GM18867 (cell line): ENCODE data around the gene KCNE4.
A peak's percentile ranks its signal among the peaks of the same experiment; 100 is the strongest.
"Not testable (repeated sequence)": the region's sequence is repeated elsewhere in the genome, so short reads cannot be mapped to it uniquely, and the experiment has no call there.

ENCODE experiments used
- ATAC-seq: cut with Tn5 transposase; IDR thresholded peaks from one replicate; pipeline ENCODE4 v1.9.1; 2021; ENCODE audit warnings: mild to moderate bottlenecking, moderate library complexity; ENCODE audit not compliant: unreplicated experiment

The KCNE4 gene

DNA sequence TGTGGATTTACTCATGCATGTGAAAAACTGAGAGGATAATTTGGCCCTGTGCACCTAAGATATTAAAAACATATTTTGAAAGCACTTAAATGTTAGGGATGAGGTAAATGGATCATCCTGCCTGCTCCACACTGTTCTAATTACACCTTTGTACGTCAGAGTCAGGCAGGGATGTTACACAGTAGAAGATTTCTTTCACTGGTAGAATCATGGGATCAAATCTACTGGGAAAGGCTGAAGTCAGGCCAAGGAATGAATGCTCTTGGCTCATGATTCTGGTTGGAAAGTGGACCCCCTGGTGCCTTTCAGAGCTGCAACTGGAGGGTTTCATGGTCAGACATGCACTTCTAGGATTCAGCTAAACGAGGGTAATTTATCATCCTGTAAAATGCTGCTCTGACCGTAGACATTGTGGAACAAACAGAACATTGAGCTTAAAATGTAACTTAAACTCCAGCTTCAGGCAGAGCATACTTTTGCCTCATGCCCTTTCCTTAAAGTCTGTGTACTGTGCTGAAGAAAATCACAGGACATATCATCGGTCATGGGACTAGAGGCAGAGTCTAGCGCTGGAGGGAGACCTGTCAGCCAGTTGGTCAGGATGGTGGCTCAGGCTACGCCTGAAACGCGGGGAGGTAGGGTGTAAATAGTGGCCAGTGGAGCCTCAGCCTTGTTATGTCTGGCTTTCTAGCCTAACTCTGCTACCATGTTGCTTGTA lies 4.9 kb downstream of the KCNE4 start:
- ATAC-seq: no peak

DNA sequence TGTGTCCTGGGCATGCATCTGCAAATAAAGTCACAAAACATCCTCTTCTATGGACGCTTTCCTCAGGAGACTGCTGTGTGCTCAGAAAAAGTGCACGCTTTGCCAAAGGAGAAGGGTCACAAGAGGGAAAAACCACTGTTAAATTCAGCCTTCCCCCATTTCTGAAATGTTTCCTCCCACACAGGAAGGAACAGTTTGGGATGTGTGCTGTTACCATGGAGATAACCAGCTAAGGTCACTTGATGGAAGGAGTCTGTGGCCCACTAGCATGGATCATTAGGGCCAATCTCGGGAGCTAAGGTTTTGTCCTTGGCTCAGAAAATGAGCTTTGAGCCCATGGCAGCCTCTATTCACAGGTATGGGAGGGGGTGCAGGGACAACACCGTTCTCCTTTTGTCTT lies 5.6 kb downstream of the KCNE4 start:
- no peak for ATAC-seq

DNA sequence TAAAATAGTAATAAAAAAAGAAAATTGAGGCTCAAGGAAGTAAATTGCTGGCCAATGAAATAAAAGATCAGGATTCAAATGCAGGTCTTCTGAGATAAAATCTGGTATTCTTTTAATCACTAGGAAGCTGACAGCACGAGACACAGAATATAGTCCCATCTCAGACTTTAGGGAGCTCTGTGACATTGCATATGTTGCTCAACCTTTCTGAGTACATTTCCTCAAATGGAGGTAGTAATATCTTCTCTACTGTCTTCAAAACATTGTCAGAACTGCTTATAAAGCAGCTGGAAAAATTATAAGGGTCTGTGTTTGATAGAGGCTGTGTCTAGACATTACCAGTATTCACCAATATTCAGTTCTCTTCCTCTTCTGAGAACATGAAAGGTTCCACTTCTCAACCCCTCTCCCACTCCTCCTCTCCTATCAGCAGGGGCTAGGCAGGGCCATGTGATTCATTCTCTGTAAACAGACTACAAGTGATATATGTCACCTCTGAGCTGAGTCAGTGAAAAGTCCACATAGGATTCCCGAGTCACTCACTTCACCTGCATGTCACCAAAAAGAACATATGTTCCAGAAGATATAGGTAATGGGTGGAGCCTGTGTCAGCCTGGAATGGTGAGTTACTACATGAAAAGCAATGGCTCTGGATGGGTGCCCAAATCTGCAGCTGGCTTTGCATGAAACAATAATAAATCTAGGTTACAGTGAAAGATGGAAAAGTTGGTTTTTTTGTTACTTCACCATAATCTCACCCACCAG lies 7.1 kb downstream of the KCNE4 start:
- ATAC-seq: no peak

DNA sequence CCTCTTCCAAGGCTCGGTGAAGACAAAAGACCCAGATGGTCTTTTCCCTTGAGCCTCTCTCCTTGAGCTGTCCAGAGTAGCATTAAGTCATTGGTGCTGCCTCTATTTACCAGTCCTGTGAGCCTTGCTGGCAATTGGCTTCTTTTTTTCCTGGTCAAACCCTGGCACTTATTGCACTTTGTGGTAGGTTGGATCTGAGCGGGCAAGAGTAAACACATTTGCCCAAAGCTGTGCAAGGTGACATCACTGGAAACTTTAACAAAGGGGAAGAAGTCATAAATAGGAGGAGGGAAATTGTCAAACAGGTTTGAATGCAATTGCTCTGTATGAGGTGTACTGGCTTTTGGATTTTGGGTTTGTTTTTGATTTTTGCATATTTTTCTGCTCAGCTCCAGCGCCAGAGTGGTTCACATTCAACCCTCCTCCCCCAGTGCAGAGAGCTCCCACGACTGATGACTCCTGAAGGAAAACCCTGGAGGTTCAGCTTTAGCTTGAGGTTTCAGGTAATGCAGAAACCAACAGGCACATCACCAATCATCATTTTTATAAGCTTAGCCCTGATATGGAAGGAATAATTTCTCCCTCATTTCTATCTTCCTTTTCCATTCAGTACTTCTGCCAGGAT lies 8.3 kb downstream of the KCNE4 start:
- ATAC-seq: no peak

DNA sequence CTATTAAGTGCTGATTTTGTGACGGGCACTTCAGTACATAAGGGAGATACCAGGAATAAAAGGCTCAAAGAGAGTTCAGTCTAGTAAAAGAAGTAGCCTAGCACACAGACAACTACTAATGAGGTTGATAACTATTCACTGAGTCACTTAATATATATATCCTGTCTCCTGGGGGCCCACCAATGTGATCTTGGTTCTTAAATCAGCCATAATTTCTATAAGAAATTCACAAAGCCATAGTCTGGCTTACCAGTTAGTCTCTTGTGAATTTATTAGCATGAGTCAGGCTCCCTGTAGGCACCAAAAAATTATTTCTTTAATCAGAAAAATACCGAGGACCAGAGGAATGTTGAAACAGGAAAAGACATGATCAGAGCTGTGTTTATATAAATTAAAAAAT lies 10.4 kb downstream of the KCNE4 start:
- no peak for ATAC-seq

DNA sequence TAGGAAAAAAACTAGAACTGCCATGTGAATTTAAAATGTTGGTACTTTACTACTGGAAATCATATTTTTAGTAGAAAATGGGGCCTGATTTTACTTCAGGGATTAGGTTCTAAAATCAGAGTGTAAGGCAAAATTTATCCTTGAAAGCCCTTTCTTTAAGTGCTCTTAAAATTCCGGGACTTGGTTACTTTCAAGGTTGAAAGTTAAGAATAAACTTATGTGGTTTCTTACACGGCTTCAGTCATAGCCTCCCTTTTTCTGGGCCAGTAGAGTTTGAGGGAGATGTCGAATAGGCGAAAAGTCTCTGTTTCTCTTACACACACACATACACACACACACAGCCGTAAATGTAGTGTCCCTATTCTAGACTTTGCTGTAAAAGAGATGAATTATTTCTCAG lies 13.1 kb downstream of the KCNE4 start:
- no peak for ATAC-seq

DNA sequence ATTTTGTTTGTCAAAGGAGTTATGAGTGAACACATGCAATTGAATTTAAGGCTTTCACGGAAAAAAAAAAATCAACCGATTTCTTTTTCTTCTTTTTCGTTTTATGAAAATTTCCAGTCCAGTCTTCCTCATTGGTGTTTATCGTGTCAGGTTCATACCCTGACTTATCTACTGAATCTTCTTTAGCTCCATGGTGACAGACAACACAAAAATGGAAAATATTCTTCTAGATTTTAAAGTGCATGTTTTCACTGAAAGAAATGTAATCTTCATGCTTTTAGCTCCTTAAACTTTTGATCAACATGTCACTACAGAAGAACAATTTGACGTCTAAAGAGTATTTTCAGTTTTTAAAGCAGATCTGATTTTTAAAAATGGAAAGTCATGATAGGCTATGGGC lies 14.7 kb downstream of the KCNE4 start:
- no peak for ATAC-seq

DNA sequence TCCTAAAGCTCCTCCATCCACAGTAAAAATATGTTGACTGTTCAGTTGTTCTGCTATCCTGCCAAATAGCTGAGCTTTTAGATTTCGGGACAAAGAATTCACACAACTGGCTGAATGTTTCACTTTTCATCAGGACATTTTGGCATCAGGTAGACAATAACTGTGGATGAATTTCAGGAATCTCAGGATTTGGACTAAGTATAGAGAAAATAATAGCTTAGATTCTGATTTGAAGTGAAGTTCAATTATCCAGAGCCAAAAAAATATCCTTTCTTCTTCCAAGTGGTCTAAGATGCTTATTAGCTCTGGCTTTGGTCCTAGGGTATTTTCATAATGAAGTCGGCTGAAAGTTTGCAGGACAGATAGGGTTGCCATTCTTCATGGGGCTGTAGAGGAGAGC lies 16.1 kb downstream of the KCNE4 start:
- ATAC-seq: no peak

DNA sequence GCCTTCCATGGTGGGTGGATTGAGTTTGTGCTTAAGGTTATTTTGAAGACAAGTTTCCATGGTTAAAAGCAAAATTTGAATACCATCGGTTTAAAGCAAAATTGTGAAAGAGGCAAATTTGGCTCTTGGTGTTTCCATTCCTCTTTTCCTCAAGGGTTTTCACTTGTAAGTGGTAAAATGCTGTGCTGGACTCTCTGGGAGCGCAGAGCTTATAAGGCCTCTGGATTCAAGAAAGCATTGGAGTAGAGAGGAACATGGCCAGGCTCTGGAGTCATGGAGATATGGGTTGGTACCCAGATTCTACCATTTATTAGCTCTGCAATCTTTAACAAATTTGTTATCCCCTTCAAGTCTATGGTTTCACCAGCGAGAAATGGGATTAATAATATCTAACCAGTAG lies 17.5 kb downstream of the KCNE4 start:
- no peak for ATAC-seq

DNA sequence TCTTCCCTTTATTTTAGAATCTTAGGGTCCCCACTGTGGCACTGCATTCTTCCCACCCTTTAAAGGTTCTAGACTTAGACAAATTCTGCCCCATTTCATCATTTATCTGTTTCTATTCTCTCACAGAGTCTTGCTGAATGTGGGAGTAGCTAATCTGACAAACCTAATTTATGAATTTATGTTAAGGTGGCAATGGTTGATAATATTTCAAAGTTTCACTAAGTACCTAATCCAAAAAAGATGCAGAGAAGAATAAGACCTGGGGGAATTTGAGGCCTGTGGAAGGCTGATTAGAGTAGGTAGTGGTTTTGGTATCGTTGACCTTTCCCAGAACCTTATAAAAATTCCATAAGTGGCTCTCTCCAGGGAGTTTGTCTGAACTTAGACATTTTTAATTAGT lies 18.0 kb downstream of the KCNE4 start:
- no peak for ATAC-seq

DNA sequence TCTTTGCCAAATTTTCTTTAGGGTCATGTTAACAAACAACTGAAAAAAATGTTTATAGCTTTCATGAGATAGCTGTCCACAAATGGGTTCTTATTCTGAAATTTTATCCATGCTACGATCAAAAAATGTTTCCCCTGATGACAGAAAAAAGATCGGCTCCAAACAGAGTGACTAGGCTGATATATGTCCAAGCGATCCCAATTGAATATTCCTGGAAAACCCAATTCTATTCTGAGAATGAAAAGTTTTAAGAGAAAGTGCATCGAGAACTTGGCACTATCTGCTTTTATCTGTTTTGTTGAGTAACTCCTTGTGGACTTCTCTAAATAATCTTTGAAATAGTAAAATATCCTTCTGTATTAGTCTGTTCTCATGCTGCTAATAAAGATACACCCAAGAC lies 19.1 kb downstream of the KCNE4 start:
- no peak for ATAC-seq

DNA sequence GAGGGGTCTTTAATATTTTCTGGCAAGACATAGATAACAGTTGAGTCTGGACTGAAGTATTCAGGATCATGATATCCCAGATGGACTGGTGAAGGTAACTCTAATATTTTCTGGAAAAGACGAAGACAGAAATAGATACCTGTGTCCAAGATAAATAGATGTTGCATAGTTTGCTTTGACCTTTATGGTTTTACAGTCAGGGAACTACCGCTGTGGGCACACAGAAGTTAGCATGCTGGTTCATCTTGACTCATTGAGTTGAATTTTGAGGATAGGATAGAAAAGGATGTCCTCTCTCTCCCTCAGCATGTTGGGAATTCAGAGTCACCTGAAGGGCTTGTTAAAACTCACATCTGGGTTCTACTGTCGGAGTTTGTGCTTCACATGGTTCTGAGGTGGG lies 20.8 kb downstream of the KCNE4 start:
- ATAC-seq: no peak

DNA sequence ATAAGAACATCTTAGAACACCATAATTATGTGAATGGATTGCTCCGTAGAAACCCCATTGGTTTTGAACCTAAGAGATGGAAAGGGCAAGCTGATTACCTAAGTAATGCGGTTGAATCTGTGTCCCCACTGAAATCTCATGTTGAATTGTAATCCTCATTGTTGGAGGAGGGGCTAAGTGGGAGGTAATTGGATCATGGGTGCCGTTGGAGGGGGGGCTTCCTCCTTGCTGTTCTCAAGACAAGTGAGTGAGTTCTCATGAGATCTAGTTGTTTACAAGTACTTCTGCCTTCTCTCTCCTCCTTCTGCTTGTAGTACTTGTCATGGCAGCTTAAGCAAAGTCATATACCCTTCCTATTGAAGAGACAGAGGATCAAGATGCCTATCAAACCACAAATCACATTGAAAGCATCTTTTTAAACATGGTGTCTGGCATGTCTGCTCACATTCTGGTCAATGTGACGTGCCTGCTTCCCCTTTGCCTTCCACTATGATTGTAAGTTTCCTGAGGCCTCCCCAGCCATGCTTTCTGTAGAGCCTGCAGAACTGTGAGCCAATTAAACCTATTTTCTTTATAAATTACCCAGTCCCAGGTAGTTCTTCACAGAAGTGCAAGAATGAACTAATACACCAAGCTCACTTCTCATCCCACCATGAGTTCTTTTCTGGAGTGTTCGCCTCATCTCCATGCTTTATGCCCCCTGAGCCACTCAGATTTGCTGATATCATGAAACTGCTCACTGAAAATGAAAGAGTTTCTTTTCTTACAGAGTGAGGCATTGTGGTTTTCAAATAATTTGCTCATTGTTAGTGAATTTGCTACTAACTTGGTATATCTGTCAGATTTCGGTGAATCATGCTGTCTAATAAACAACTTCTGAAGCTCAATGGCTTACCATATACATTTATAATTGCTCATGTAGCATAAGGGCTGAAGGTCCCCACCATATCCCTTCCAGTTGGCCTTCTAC lies 23.6 kb downstream of the KCNE4 start:
- ATAC-seq: peak; percentile 96

DNA sequence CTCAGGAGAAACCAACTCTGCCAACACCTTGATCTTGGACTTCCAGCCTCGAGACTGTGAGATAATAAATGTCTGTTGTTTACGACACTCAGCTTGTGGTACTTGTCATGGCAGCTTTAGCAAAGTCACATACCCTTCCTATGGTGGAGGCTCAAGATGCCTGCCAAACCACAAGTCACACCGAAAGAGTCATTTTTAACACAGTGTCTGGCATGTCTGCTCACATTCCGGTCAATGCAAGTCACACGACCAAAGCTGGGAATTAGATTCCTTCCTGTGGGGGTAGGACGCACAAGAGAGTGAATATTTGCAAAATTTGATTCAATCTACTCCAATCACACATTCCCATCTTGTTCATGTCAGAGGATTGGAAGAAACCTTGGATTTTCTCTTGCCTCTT lies 24.6 kb downstream of the KCNE4 start:
- no peak for ATAC-seq

DNA sequence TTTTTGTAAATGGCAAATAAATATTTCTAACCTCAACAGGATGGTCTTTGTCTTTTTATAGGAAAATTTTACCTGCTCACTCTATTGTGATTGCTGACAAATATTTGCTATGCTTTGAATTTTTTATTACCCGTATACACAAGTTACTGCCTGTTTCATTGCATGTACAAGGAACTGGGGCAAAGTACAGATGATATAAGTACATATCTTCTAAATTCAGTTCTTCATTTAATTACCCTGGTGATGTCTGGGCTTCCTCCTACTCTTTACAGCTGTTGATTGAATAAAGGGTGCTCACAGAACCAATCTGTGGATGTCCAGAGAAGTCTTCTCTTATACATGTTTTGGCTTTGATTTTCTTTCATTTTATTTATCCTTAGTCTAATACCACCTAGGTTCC lies 26.5 kb downstream of the KCNE4 start:
- no peak for ATAC-seq

DNA sequence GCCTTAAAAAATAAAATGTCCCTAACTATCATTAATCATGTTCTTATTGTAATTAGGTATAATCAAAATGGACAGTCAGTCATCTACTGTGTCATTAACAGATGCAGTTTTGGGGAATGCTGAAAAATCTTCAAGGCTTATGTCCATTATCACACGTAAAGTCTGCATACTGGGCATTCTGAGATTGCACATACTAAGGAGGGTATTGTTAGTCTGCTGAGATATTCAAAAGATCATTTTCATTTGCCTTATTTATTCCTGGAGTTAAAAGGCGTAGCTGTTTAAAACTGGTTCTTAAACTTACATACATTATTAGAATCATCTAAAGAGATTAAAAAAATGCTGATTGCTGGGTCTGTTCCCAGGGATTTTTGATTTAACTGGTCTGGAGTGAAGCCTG lies 27.4 kb downstream of the KCNE4 start:
- no peak for ATAC-seq

DNA sequence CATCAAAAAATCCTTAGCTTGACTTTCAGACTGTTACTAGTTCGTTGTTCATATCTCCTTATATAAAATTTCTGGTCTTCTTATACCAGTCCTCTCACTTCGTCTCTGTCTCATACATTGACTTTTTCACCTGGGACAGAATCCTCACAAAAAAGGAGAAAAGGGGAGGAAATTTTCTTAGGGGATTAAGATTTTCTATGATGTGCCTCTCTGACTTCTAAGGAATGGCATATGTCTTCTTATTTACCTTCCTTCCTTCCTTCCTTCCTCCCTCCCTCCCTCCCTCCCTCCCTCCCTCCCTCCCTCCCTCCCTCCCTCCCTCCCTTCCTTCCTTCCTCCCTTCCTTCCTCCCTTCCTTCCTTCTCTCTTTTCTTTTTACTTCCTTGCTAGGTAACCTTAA lies 27.9 kb downstream of the KCNE4 start:
- no peak for ATAC-seq

DNA sequence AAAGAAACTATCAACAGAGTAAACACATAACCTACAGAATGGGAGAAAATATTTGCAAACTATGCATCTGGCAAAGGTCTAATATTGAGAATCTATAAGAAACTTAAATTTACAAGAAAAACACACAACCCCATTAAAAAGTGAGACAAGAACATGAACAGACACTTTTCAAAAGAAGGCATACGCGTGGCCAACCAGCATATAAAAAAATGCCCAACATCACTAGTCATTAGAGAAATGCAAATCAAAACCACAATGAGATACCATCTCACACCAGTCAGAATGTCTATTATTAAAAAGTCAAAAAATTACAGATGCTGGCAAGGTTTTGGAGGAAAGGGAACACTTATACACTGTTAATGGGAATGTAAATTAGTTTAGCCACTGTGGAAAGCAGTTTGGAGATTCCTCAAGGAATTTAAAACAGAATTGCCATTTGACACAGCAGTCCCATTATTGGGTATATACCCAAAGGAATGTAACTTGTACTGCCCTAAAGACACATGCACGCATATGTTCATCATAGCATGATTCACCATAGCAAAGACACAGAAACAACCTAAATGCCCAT lies 28.9 kb downstream of the KCNE4 start:
- ATAC-seq: not testable (repeated sequence)

DNA sequence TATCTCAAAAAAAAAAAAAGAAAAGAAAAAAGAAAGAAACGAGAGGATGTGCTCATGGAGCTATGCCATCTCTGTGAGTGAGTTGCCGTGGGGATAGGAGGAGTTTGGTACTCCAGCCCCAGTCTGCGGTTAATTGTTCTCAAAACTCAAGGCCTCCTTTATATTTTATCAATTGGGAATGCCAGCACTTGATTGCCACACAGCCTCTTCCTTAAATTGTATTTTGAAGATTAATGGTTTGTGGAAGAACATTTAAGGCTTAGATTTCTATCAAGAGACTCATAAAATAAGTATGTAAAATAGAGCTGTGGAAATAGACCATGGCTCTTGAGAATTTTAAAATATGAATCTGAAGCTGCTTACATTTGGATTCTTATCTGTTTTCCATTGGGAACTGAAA lies 29.8 kb downstream of the KCNE4 start:
- no peak for ATAC-seq

DNA sequence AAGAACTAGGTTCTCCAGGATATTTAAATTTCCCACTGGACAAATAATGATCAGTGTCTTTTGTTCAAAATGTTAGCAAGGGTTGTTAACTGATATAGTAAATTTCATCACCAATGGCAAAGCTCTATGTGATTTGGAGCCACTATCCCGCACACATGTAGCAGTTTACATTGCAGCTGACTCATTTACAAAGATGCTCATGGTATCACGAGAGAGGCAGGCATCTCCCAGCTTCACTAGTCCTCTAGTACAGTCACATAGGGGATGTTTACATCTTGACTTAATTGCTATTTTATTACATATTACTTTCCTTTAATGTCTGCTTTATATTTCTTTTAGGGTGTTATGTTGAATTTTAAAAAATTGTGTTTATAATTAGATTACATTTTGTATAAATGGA lies 30.7 kb downstream of the KCNE4 start:
- no peak for ATAC-seq
